Pancreas (tissue), 10 donors: ENCODE data around the gene PMEPA1. TPM values are rescaled to one million over a fixed set of nuclear protein-coding genes. Genes with fewer than 3 reads are reported as not detected.

ENCODE experiments used
- ATAC-seq, 4 donors: fragments of 200-7000 bp; cut with Tn5 transposase; one replicate each; pipeline versions ENCODE4 v1.8.0 to v1.9.1; 2020; ENCODE audit warnings: mild to moderate bottlenecking in 4 of 4, moderate library complexity in 4 of 4
- DNase-seq, 6 donors: peaks; one replicate each; pipeline ENCODE4 v3.0.0-alpha.2; 2020
- FAIRE-seq: peaks from 2 replicates; lab custom pipeline; 2012; peaks lifted over from hg19 to GRCh38; lab: Jason Lieb, UNC
- H3K27ac ChIP-seq, 4 donors: fragments of 200-600 bp; sonication (generic); 1 replicate in 3 of 4; 2 replicates in 1 of 4; pipeline versions ENCODE4 v1.5.0 to v1.8.0; 2020
- H3K27me3 ChIP-seq, 4 donors: fragments of 200-600 bp; one replicate each; pipeline ENCODE4 v1.8.0; 2021
- H3K36me3 ChIP-seq, 3 donors: fragments of 200-600 bp; sonication (generic) in 1 of 3; one replicate each; pipeline versions ENCODE4 v1.5.0 to v1.8.0; 2020 to 2021
- H3K4me1 ChIP-seq, 3 donors: fragments of 200-600 bp; one replicate each; pipeline ENCODE4 v1.8.0; 2021
- H3K4me3 ChIP-seq, 4 donors: fragments of 200-600 bp; sonication (generic) in 2 of 4; one replicate each; pipeline versions ENCODE4 v1.5.0 to v1.8.0; 2020 to 2021
- H3K9me3 ChIP-seq, 4 donors: fragments of 200-600 bp; one replicate each; pipeline ENCODE4 v1.8.0; 2021
- CTCF ChIP-seq, 4 donors: fragments of 200-600 bp; sonication (generic) in 3 of 4; IDR thresholded peaks; one replicate each; pipeline versions ENCODE4 v1.5.0 to v1.8.0; 2021; ENCODE audit warnings: antibody characterized with exemption in 4 of 4
- WGBS, 2 donors: extraction: QIAGEN DNeasy Blood & Tissue Kit; methylation state at CpG; one replicate each; pipeline ENCODE4 v1.1.7; 2013; 5-methylcytosine and 5-hydroxymethylcytosine counted together
- intact Hi-C, 3 donors: fragments of 100-400 bp; cut with DNase I; formaldehyde crosslinking; loops; one replicate each; pipeline versions ENCODE4 v1.11.1 to v1.14.2; 2022
- polyA plus RNA-seq, 2 donors: library from polyadenylated mRNA; stranded (reverse); fragments of 200-250 nt; gene quantifications; one replicate each; pipeline ENCODE4 v1.2.3, GENCODE V29; 2013
- total RNA-seq, 6 donors: library from RNA; stranded (reverse); fragmentation: NEBNext Ultra II Directional in 4 of 6; extraction: Animal tissue kit (Norgen Biotek cat#: 25700) in 4 of 6; gene quantifications; one replicate each; pipeline versions ENCODE4 v1.2.1 to v1.2.4, GENCODE V29; 2021 to 2023
- donor health status: healthy with polysubstance abuse.
- donor health status: DM: no; HTN: no; CAD: no; lungs with moderate emphysema.
- donor health status: DM: no; HTN: no; CAD: no.
- donor health status: control.
- donor health status: control.
- donor health status: Bipolar disorder and iron deficiency.
- donor health status: DM: yes; HTN: yes; CAD: no.
- donor health status: DM: no; HTN: no; CAD: no.
- donor health status: DM: no; HTN: no; CAD: no.
- donor health status: DM: yes; HTN: yes; CAD: no.

Gene PMEPA1
- total and polyA plus RNA-seq, 8 donors = 24.8 to 98.2 (median 33.6) TPM

DNA sequence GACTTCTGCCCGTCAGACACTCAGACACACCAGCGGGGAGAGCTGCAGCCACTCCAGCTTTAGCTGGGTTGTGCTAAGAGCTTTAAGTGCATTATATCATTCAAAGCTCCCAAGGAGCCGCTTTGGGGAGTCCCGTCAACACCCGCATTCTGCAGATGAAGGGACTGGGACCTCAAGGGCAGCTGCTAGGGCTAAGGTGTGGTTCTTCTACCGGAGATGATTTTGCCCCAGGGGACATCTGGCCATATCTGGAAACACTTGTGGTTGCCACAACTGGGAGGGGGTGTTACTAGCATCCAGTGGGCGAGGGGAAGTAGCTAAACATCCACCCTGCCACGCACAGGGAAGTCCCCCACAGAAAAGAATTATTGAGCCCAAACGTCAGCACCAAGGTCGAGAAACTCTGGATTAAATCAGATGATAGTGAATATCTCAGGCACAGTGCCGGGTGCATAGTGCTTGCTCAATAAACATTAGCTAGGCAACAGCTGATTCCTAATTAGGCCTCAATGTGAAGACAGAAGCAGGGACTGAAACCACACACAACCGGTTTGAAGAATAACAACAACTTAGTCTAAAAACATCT lies 29.6 kb downstream of the PMEPA1 start:
- Histone ChIP-seq H3K9me3 (no peaks in the 10 kb centered on the region), H3K36me3 (no peaks in the 10 kb centered on the region), H3K4me1 (no peaks in the 10 kb centered on the region), H3K27me3 (no peaks in the 10 kb centered on the region), H3K27ac (no peak overlapping the region), H3K4me3 (no peak overlapping the region)
- intact Hi-C loops = no loop called here
- 56 to 64% methylated on average over 12 of the region's 12 CpGs for WGBS, 2 donors
- no peak for DNase-seq
- no peak for FAIRE-seq
- TF ChIP-seq CTCF (IDR thresholded peaks at IDR 0.05) = no peak
- peak in 1 of 4 donors; percentile 28 for ATAC-seq

DNA sequence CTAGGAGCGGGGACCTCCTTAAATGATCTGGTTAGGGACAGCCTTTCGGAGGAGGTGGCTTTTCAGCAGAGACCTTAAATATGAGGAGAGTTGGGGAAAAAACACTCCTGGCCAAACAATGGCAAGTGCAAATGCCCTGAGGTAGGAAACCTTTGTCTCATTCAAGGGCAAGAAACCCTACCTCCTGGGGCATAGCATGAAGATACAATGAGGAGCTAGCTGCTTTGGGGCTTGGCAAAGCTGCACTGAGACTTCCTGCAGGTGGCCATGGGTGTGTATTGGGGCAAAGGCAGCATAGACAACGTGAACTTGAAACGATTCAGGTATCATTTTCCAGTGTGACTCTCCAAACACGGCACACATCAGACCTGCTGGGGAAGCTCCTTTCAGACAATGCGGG lies 30.7 kb downstream of the PMEPA1 start:
- WGBS, 2 donors = 83 to 84% methylated on average over 6 of the region's 6 CpGs

DNA sequence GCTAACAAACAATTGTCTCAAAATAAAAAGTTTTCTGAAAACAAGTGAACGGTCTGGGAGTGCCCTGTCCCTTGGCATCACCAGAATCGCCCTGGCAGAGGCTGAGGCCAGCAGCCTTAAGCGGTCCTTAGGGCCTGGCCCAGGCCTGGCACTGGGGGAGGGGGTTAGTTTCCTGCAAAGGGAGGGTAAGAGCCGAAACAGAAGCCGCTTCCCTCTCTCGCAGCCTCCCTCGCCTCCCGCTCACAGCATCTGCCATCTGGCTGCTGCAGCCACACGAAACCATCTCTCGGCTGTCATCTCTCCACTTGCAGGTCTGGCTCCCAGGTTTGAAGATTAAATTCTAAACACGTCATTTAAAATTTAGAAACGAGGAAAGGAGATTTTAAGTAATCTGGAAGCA lies 31.5 kb downstream of the PMEPA1 start:
- H3K36me3 ChIP-seq = no peaks in the 10 kb centered on the region
- no peak overlapping the region for H3K4me3 ChIP-seq
- no peak for TF ChIP-seq CTCF (IDR thresholded peaks at IDR 0.05)
- DNase-seq (no peak), FAIRE-seq (no peak), ATAC-seq (no peak)
- H3K27ac ChIP-seq = no peak overlapping the region
- intact Hi-C loops = no loop called here
- no peaks in the 10 kb centered on the region for H3K4me1 ChIP-seq
- WGBS, 2 donors = 76 to 77% methylated on average over 12 of the region's 12 CpGs
- no peaks in the 10 kb centered on the region for H3K9me3 ChIP-seq
- H3K27me3 ChIP-seq = no peaks in the 10 kb centered on the region

More for the DNA sequence above, 30.7 kb downstream of the PMEPA1 start:
- no peak for DNase-seq
- no peak for ATAC-seq
- Histone ChIP-seq H3K4me1 (no peaks in the 10 kb centered on the region), H3K36me3 (no peaks in the 10 kb centered on the region), H3K9me3 (no peaks in the 10 kb centered on the region), H3K27ac (no peak overlapping the region), H3K4me3 (no peak overlapping the region), H3K27me3 (no peaks in the 10 kb centered on the region)
- no peak for TF ChIP-seq CTCF (IDR thresholded peaks at IDR 0.05)
- intact Hi-C loops = no loop called here
- FAIRE-seq = no peak

GRCh38 chr20:57677584-57677982 lies 32.2 kb downstream of the PMEPA1 start:
- H3K4me1 ChIP-seq = no peaks in the 10 kb centered on the region
- H3K27me3 ChIP-seq = no peaks in the 10 kb centered on the region
- no peaks in the 10 kb centered on the region for H3K36me3 ChIP-seq
- no peaks in the 10 kb centered on the region for H3K9me3 ChIP-seq
- ATAC-seq = no peak
- intact Hi-C loops = no loop called here
- DNase-seq = no peak
- FAIRE-seq = no peak
- H3K4me3 ChIP-seq = no peak overlapping the region
- no peak for TF ChIP-seq CTCF (IDR thresholded peaks at IDR 0.05)
- 54 to 59% methylated on average over 5 of the region's 5 CpGs for WGBS, 2 donors
- H3K27ac ChIP-seq = no peak overlapping the region
